Transverse colon (tissue), 3 donors: ENCODE measurements around the gene PTPN1.

Experiments
- EP300 ChIP-seq: sonication (generic); formaldehyde crosslinking; IDR thresholded peaks from one replicate; pipeline ENCODE4 v1.6.1; 2017; ENCODE audit warnings: antibody characterized with exemption, low read depth
- POLR2A ChIP-seq: fragments of 450-650 bp; IDR thresholded peaks from one replicate; pipeline ENCODE4 v1.6.1; 2016; ENCODE audit warnings: antibody characterized with exemption, mild to moderate bottlenecking, moderate library complexity
- TF ChIP-seq, protein P1 (sequence below), 5 experiments: fragments of 200-600 bp in 3 of 5; fragments of 450-650 bp in 2 of 5; sonication (generic) in 3 of 5; IDR thresholded peaks; 1 replicate in 2 of 5; 2 replicates in 3 of 5; pipeline ENCODE4 v1.5.1; 2016 to 2017; ENCODE audit warnings: antibody characterized with exemption in 5 of 5, inconsistent platforms in 3 of 5, mild to moderate bottlenecking in 2 of 5, moderate library complexity in 1 of 5

DNA sequence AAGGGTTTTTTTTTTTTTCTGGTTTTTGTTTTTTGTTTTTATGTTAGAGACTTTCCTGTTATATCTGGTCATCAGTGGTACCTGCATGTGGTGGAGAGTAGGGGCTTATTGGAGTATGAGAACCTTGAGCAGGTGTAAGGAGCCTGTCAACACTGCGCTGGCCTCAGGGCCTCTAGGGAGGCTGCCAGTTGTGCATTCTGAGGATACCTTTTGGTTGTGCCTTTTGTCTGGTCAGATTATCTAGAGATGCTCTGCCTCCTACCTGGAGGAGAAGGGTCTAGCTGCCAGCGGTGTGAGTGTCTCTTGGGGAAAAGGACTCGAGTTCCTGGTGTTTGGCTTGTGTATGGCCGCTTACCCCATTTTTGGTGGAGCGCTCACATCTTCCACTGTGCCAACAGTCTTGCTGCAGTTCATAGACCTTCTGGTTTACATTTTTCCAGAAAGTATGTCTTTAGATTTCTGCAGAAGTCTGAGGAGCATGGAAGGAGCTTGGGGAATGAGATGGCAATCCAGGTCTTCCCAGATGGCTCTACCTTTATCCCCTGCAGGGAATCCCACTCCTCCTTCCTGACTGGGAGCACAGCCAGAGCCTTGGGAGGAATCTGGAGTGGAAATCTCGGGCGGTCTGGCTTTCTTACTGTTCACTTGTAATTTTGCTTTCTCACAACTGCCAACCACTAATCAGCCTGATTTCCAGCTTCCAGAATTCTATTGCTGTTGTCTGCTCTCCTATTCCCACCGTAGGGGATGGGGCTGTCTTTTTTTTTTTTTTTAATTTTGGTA lies 49.9 kb downstream of the PTPN1 start:
- TF ChIP-seq, protein P1, sequence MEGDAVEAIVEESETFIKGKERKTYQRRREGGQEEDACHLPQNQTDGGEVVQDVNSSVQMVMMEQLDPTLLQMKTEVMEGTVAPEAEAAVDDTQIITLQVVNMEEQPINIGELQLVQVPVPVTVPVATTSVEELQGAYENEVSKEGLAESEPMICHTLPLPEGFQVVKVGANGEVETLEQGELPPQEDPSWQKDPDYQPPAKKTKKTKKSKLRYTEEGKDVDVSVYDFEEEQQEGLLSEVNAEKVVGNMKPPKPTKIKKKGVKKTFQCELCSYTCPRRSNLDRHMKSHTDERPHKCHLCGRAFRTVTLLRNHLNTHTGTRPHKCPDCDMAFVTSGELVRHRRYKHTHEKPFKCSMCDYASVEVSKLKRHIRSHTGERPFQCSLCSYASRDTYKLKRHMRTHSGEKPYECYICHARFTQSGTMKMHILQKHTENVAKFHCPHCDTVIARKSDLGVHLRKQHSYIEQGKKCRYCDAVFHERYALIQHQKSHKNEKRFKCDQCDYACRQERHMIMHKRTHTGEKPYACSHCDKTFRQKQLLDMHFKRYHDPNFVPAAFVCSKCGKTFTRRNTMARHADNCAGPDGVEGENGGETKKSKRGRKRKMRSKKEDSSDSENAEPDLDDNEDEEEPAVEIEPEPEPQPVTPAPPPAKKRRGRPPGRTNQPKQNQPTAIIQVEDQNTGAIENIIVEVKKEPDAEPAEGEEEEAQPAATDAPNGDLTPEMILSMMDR (IDR thresholded peaks at IDR 0.05): no peak
- TF ChIP-seq EP300 (no peak), POLR2A (no peak)
